Measurements from ENCODE around the gene MARVELD3.
"Not testable (repeated sequence)": the region's sequence is repeated elsewhere in the genome, so short reads cannot be mapped to it uniquely, and the experiment has no call there.

The MARVELD3 gene, protein sequence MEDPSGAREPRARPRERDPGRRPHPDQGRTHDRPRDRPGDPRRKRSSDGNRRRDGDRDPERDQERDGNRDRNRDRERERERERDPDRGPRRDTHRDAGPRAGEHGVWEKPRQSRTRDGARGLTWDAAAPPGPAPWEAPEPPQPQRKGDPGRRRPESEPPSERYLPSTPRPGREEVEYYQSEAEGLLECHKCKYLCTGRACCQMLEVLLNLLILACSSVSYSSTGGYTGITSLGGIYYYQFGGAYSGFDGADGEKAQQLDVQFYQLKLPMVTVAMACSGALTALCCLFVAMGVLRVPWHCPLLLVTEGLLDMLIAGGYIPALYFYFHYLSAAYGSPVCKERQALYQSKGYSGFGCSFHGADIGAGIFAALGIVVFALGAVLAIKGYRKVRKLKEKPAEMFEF
- 0 to 0.78 (median 0) reads per million in 9 experiments for total RNA-seq

DNA sequence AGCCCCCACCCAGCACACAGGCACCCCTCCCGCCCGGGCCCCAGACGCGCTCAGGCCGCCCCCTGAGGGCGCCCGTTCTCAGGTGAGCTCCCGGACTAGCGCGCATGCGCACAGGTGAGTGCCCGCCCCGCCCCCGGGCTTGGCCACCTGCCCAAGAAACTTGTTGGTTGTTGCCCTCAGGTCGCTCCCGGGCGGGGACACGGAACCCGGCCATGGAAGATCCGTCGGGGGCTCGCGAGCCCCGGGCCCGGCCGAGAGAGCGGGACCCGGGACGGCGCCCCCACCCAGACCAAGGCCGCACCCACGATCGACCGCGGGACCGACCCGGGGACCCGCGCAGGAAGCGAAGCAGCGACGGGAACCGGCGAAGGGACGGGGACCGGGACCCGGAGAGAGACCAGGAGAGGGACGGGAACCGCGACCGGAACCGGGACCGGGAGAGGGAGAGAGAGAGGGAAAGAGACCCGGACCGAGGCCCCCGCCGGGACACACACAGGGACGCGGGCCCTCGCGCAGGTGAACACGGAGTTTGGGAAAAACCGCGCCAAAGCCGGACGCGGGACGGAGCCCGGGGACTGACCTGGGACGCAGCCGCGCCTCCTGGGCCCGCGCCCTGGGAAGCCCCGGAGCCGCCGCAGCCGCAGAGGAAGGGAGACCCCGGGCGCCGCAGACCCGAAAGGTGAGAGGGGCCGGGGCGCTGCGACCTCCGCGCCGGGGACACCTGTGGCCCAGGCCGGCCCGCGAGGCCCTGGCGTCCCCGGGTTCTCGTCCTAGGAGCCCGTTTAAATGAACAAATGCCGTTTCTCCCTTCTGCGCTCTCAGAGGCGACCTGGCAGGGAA, at the start of gene MARVELD3:
TSS of gene MARVELD3 (plus strand) at position 167 of the 840 bp plus-strand sequence. CDS start at position 213, 46 bp downstream.
- peak within 1 kb of the TSS; percentile 9 to 62 for H3K4me3 Mint-ChIP-seq
- DNase-seq (peak in 1 of 3 experiments; percentile 25), ATAC-seq (replicated peaks) (peak; percentile 20)
- no peaks in the 10 kb centered on the region for H3K27me3 Mint-ChIP-seq
- H3K36me3 Mint-ChIP-seq (ENCODE audit: insufficient read depth) = no peaks in the 10 kb centered on the region
- peaks cover 0 to 8% of the 10 kb centered on the region in 2 donors for H3K4me1 Mint-ChIP-seq (ENCODE audit: low read depth in 2 of 2)
- no peaks in the 10 kb centered on the region for H3K9me3 Mint-ChIP-seq
- H3K27ac Mint-ChIP-seq = no peak within 1 kb of the TSS

DNA sequence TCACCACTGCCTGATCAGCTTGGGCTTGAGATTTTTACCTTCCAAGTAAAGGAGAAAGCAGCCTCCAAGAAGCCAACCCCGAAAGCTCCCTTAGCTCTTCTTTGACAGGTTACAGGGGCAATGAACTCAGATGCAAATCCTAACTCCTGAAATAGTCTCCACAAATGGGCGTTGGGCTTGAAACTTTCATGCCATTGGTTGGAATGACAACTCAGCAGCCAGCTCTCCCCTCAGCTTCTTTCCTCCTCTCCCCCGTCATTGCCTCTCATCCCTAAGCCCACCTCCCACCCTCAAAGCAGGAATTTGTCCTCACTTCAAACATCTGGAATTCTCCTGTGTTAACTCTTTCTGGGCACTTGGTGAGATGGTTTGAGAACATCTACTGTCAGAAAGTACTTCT, 49.0 kb upstream of the MARVELD3 start, which contains the start of gene TAT:
TSS of gene TAT (minus strand) at position 122 of the 400 bp plus-strand sequence. CDS start 677 bp downstream, outside the sequence.
- H3K27ac Mint-ChIP-seq = no peak within 1 kb of the TSS
- no peak for DNase-seq

GRCh38 chr16:71582553-71582848, 43.5 kb upstream of the MARVELD3 start:
- not testable (repeated sequence) for ATAC-seq (replicated peaks); H3K36me3 Mint-ChIP-seq (ENCODE audit: insufficient read depth); H3K4me3 Mint-ChIP-seq; H3K4me1 Mint-ChIP-seq (ENCODE audit: low read depth in 2 of 2); H3K27ac Mint-ChIP-seq; DNase-seq; H3K9me3 Mint-ChIP-seq
- H3K27me3 Mint-ChIP-seq = peaks cover 35 to 51% of the 10 kb centered on the region in 2 donors

More for the DNA sequence above, 49.0 kb upstream of the MARVELD3 start, which contains the start of gene TAT:
- H3K9me3 Mint-ChIP-seq = no peaks in the 10 kb centered on the region
- H3K36me3 Mint-ChIP-seq (ENCODE audit: insufficient read depth) = peaks cover 3% of the 10 kb centered on the region
- H3K27me3 Mint-ChIP-seq = peaks cover 8 to 44% of the 10 kb centered on the region in 2 donors
- H3K4me3 Mint-ChIP-seq = no peak within 1 kb of the TSS
- no peaks in the 10 kb centered on the region for H3K4me1 Mint-ChIP-seq (ENCODE audit: low read depth in 2 of 2)
- ATAC-seq (replicated peaks) = no peak

DNA sequence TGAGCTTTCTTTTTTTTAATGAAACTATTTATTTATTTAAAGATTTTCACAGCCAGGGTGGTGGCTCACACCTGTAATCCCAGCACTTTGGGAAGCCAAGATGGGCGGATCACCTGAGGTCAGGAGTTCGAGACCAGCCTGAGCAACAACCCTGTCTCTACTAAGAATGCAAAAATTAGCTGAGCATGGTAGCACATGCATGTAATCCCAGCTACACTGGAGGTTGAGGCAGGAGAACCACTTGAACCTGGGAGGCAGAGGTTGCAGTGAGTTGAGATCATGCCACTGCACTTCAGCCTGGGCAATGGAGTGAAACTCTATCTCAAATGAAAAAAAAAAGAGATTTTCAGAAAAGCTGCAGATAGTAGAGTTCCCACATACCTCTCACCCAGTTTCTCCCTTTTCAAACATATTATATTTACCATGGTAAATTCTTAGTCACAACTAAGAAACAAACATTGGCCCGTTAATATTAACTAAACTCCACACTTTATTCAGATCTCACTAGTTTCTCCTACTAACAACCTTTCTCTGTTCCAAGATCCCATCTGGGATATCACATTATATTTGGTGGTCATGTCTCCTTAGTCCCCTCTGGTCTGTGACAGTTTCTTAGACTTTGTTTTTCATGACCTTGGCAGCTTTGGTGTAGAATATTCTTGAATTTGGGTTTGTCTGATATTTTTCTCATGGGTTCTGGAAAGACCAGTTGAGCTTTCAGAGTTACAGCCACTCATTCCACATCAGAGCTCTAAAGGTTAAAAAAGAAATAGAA, 41.3 kb upstream of the MARVELD3 start:
- peaks cover 45 to 61% of the 10 kb centered on the region in 2 donors for H3K27me3 Mint-ChIP-seq
- no peak overlapping the region for H3K4me3 Mint-ChIP-seq
- DNase-seq (no peak), ATAC-seq (replicated peaks) (no peak)
- H3K9me3 Mint-ChIP-seq = no peaks in the 10 kb centered on the region
- H3K36me3 Mint-ChIP-seq (ENCODE audit: insufficient read depth) = no peaks in the 10 kb centered on the region
- H3K27ac Mint-ChIP-seq = no peak overlapping the region
- H3K4me1 Mint-ChIP-seq (ENCODE audit: low read depth in 2 of 2) = no peaks in the 10 kb centered on the region

DNA sequence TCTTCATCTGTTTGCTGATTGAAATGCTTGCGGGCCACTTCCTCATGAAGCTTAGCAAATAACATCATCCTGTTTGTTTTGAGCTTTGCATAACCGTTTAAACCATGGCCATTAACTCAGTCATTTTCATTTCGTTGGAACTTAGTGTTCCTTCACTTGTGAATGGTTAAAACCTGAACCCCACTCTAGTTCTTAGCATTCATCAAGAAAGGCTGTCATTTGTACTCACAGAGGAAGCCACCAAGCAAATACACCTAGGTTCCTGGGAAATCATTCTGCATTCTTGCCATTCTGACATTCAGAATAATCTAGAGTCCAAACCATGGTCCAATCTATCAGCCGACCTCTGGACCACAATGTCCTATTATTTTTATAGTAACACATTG, 40.7 kb upstream of the MARVELD3 start:
- Mint-ChIP-seq H3K27me3 (peaks cover 47 to 56% of the 10 kb centered on the region in 2 donors), H3K36me3 (ENCODE audit: insufficient read depth) (no peaks in the 10 kb centered on the region)
- DNase-seq = no peak

GRCh38 chr16:71589334-71589733, 36.6 kb upstream of the MARVELD3 start:
- H3K9me3 Mint-ChIP-seq; H3K4me3 Mint-ChIP-seq; H3K4me1 Mint-ChIP-seq (ENCODE audit: low read depth in 2 of 2); DNase-seq; H3K27ac Mint-ChIP-seq; ATAC-seq (replicated peaks); H3K36me3 Mint-ChIP-seq (ENCODE audit: insufficient read depth): not testable (repeated sequence)
- H3K27me3 Mint-ChIP-seq = peaks cover 70 to 80% of the 10 kb centered on the region in 2 donors

More for the DNA sequence above, 40.7 kb upstream of the MARVELD3 start:
- Mint-ChIP-seq H3K4me3 (no peak overlapping the region), H3K27ac (no peak overlapping the region), H3K4me1 (ENCODE audit: low read depth in 2 of 2) (no peaks in the 10 kb centered on the region), H3K9me3 (no peaks in the 10 kb centered on the region)
- no peak for ATAC-seq (replicated peaks)

DNA sequence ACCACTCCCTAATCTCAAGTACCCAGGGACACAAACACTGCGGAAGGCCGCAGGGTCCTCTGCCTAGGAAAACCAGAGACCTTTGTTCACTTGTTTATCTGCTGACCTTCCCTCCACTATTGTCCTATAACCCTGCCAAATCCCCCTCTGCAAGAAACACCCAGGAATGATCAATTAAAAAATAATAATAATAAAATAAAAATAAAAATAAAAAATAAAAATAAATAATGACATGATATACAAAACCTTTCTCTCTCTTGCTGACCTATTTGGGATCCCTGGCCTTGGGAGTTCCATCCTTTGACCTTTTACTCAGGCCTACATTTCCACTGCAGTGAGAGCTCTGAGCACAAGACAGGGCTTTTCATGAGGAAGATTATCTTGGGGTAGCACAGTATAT, 35.9 kb upstream of the MARVELD3 start:
- H3K27ac Mint-ChIP-seq; H3K4me1 Mint-ChIP-seq (ENCODE audit: low read depth in 2 of 2); ATAC-seq (replicated peaks); H3K9me3 Mint-ChIP-seq; DNase-seq; H3K4me3 Mint-ChIP-seq; H3K36me3 Mint-ChIP-seq (ENCODE audit: insufficient read depth): not testable (repeated sequence)
- peaks cover 65 to 82% of the 10 kb centered on the region in 2 donors for H3K27me3 Mint-ChIP-seq

- H3K4me1 Mint-ChIP-seq (ENCODE audit: low read depth in 2 of 2) = no peaks in the 10 kb centered on the region
- DNase-seq (no peak), ATAC-seq (replicated peaks) (no peak)
- H3K9me3 Mint-ChIP-seq = no peaks in the 10 kb centered on the region
- no peaks in the 10 kb centered on the region for H3K36me3 Mint-ChIP-seq (ENCODE audit: insufficient read depth)
- H3K27ac Mint-ChIP-seq = no peak overlapping the region
- H3K27me3 Mint-ChIP-seq = peaks cover 60 to 77% of the 10 kb centered on the region in 2 donors
- H3K4me3 Mint-ChIP-seq = no peak overlapping the region
Measured at GRCh38 chr16:71590584-71590983, 35.4 kb upstream of the MARVELD3 start.

DNA sequence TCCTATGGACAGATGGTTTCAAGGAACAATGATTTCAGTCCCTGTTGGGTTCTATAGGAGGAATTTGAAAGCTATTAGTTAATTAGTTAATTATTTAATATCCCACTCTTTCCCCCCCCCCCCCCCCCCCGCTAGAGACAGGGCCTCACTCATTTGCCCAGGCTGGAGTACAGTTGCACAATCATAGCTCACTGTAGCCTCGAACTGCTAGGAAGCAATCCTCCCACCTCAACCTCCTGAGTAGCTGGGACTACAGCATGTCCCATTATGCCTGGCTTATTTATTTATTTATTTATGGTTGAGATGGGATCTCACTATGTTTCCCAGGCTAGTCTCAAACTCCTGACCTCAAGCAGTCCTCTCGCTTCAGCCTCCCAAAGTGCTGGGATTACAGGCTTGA, 34.1 kb upstream of the MARVELD3 start:
- ATAC-seq (replicated peaks) = no peak
- no peak overlapping the region for H3K4me3 Mint-ChIP-seq
- no peak overlapping the region for H3K27ac Mint-ChIP-seq
- H3K27me3 Mint-ChIP-seq = peaks cover 56 to 75% of the 10 kb centered on the region in 2 donors
- no peaks in the 10 kb centered on the region for H3K36me3 Mint-ChIP-seq (ENCODE audit: insufficient read depth)
- no peaks in the 10 kb centered on the region for H3K4me1 Mint-ChIP-seq (ENCODE audit: low read depth in 2 of 2)
- H3K9me3 Mint-ChIP-seq = no peaks in the 10 kb centered on the region
- no peak for DNase-seq

GRCh38 chr16:71593048-71593999, 32.7 kb upstream of the MARVELD3 start:
- no peak for ATAC-seq (replicated peaks)
- DNase-seq = no peak
- H3K27me3 Mint-ChIP-seq = peaks cover 58 to 74% of the 10 kb centered on the region in 2 donors

GRCh38 chr16:71594000-71594646, 31.9 kb upstream of the MARVELD3 start:
- no peak for DNase-seq
- Mint-ChIP-seq H3K36me3 (ENCODE audit: insufficient read depth) (no peaks in the 10 kb centered on the region), H3K9me3 (no peaks in the 10 kb centered on the region), H3K4me3 (no peak overlapping the region), H3K27me3 (peaks cover 62 to 76% of the 10 kb centered on the region in 2 donors), H3K27ac (no peak overlapping the region), H3K4me1 (ENCODE audit: low read depth in 2 of 2) (no peaks in the 10 kb centered on the region)
- no peak for ATAC-seq (replicated peaks)

More at GRCh38 chr16:71593048-71593999, 32.7 kb upstream of the MARVELD3 start:
- Mint-ChIP-seq H3K36me3 (ENCODE audit: insufficient read depth) (no peaks in the 10 kb centered on the region), H3K4me1 (ENCODE audit: low read depth in 2 of 2) (no peaks in the 10 kb centered on the region), H3K9me3 (no peaks in the 10 kb centered on the region), H3K27ac (no peak overlapping the region), H3K4me3 (no peak overlapping the region)

DNA sequence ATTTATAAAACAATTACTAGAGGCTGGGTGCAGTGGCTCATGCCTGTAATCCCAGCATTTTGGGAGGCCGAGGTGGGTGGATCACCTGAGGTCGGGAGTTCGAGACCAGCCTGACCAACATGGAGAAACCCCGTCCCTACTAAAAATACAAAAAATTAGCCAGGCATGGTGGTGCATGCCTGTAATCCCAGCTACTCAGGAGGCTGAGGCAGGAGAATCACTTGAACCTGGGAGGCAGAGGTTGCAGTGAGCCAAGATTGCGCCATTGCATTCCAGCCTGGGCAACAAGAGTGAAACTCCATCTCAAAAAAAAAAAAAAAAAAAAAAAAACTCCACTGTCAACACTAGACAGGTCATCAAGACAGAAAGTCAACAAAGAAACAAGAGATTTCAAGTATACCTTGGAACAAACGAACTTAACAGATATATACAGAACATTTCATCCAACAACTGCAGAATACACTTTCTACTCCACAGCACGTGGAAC, 30.6 kb upstream of the MARVELD3 start:
- H3K27me3 Mint-ChIP-seq = peaks cover 66 to 79% of the 10 kb centered on the region in 2 donors
- H3K27ac Mint-ChIP-seq; DNase-seq; ATAC-seq (replicated peaks); H3K36me3 Mint-ChIP-seq (ENCODE audit: insufficient read depth); H3K4me3 Mint-ChIP-seq; H3K4me1 Mint-ChIP-seq (ENCODE audit: low read depth in 2 of 2); H3K9me3 Mint-ChIP-seq: not testable (repeated sequence)
